Retinal pigment epithelial cell (primary cell): Measurements from ENCODE around the gene RNF144B.

ENCODE experiments used
- DNase-seq: peaks from one replicate; pipeline ENCODE4 v3.0.0-alpha.2; 2010; ENCODE audit warnings: low read depth
- H3K4me3 ChIP-seq: 2 replicates; pipeline ENCODE4 v1.5.1; 2011; ENCODE audit warnings: mild to moderate bottlenecking, low read length, control low read depth, moderate library complexity
- TF ChIP-seq, protein P1 (sequence below): conservative IDR thresholded peaks from 2 replicates; pipeline ENCODE4 v1.5.1; 2011; ENCODE audit warnings: low read depth, low read length, control low read depth, inconsistent platforms

The RNF144B gene

DNA sequence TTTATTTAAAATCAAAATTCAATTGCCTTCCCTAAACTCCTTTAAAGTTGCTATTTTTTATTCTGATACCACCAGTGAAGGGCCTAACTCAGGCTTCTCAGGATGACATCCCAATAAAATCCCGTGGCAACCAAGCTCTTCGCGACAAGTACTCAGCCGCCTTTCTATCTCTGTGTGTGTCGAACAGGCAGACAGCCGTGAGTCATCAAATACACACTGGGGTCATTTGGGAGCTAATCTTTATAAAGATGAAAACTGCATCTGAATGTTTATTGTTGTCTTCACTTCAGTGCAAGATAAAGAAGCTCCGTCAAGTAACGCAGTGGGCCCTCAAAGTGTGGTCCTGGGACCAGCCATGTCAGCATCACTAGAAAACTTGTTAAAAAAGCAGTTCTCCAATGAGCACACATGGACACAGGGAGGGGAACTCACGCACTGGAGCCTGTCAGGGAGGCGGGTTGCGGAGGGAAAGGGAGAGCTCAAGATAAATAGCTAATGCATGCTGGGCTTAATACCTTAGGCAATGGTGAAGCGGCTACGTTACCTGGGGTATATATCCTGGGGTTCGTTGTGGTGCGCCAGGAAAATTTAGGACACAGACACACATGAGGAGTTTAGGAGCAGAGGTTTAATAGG lies 119.3 kb downstream of the RNF144B start:
- TF ChIP-seq, protein P1, sequence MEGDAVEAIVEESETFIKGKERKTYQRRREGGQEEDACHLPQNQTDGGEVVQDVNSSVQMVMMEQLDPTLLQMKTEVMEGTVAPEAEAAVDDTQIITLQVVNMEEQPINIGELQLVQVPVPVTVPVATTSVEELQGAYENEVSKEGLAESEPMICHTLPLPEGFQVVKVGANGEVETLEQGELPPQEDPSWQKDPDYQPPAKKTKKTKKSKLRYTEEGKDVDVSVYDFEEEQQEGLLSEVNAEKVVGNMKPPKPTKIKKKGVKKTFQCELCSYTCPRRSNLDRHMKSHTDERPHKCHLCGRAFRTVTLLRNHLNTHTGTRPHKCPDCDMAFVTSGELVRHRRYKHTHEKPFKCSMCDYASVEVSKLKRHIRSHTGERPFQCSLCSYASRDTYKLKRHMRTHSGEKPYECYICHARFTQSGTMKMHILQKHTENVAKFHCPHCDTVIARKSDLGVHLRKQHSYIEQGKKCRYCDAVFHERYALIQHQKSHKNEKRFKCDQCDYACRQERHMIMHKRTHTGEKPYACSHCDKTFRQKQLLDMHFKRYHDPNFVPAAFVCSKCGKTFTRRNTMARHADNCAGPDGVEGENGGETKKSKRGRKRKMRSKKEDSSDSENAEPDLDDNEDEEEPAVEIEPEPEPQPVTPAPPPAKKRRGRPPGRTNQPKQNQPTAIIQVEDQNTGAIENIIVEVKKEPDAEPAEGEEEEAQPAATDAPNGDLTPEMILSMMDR = no peak
- DNase-seq = no peak
- H3K4me3 ChIP-seq = peak overlapping the region; percentile 19

DNA sequence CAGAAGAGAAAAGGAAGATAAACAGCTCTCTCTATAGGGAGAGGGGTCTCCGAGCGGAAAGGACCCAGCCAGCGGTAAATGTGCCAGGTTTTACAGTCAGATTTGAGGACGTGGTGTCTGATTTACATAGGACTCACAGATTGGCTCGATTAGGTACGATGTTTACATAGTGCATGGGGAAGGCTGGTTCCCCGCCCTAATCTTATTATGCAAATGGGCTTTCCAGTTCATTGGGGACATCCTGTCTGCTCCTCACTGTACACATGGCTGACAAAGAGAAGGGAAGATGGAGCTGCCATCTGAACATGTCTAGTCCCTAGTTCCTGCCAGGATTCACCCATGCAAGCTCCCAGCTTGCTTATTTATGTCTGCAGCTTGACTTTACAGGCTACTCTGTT lies 119.9 kb downstream of the RNF144B start:
- TF ChIP-seq, protein P1 = no peak
- no peak for DNase-seq
- peak overlapping the region; percentile 19 for H3K4me3 ChIP-seq

DNA sequence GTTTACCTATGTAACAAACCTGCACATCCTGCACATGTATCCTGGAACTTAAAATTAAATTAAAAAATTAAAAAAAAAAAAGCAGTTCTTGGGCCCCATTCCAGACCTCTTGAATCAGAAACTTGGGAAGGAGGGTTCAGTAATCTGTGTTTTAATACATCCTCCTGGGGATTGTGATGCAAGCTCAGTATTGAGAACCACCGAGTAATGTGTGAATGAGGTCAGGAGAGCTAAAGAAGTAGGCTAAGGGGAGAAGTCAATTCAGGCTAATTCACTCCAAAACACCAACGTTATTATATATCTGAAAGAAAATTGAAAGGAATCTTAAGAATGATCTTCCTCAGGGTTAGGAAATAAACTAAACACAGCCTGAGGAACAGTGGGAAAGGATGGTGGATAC lies 120.4 kb downstream of the RNF144B start:
- TF ChIP-seq, protein P1 = no peak

DNA sequence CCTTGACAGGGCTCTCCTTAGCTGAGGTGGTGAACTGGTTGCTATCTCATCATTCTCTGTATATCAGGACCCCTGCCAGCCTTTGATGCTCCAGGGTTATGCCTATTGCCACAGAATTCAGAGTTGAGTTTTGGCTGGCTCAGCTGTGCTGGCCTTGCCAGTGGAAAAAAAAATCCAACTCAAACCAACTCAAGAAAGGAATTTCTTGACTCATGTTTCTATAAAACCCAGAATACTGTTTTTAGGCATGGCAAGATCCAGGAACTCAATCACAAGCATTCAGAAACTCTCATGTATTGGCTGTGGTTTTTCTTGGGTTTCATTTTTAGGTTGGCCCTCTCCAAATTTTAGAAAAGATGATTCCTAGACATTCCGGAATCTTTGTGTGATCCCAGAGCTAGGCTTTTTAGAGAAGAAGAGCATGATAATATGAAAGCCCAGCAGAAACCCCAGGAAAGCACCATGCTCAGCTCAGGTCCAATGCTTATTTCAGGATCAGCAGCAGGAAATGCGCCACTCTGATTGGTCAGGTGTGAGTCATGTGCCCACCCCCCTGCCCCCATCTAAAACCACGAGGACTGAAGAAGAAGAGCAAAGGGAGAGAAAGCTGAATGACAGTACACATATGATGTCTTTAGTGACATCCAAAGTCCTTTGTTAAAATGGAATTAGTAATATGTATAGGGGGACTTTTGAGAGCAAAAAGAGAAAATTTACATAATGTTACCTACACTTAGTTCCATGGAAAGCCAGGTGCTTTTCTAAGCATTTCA lies 122.9 kb downstream of the RNF144B start:
- DNase-seq = no peak
- no peak overlapping the region for H3K4me3 ChIP-seq
- TF ChIP-seq, protein P1 = no peak

More for the DNA sequence above, 120.4 kb downstream of the RNF144B start:
- DNase-seq = no peak
- H3K4me3 ChIP-seq = no peak overlapping the region

DNA sequence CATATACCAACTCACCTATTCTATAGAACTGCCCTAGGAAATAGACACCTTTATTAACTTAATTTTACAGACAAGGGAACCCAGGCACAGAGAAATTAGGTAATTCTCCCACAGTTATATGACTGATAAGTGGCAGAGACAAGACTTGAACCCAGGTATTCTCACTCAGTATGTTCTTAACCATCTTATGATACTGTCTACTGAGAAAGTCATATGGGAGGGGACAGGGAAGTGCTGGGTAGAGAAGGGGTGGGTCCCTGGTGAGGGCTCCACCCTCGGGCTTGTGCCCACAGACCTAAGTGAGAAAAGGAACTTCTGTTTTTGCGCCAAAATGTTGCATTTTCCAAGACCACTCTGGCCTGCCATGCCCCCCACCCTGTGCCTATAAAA lies 123.5 kb downstream of the RNF144B start:
- DNase-seq = no peak
- TF ChIP-seq, protein P1 = no peak
- no peak overlapping the region for H3K4me3 ChIP-seq

DNA sequence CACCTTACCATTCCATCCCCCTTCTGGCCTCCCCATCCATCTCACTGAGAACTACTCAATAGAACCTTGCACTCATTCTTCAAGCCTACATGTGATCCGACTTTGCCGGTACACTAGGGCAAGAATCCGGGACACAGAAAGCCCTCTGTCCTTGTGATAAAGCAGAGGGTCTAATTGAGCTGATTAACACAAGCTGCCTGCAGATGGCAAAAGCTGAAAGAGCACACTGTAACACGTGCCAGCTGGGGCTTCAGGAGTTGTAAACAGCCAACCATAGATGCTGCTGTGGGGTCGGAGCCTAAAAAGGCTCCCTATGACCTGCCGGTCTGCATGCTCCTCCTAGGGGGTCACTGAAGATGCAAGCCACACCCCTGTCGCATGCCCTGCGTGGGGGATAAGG lies 124.1 kb downstream of the RNF144B start:
- TF ChIP-seq, protein P1 = no peak
- no peak for DNase-seq
- H3K4me3 ChIP-seq = no peak overlapping the region

DNA sequence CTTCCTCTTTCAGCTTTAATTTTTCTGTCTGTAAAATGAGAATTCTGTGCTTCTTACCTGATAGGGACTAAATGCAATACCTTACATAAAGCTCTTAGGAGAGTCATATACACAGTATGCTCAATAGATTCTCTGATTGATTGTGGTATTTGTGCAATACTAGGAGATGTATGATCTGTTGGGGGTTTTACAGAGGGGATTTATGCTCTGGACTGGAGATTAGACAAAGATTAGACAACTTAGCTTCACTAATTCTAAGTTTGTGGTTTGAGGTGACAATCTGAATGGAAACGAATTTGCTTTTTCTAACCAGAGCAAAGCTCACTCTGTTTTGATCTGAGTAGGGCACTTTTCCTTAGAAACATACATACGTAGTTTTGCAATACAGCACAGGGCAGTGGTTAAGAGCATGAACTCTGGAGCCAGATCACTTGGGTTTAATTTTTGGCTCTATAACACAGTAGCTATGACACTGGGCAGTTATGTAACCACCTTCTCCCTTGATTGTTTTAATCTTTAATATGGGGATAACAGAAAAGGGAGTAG lies 126.2 kb downstream of the RNF144B start:
- DNase-seq = no peak
- TF ChIP-seq, protein P1 = no peak
- H3K4me3 ChIP-seq = no peak overlapping the region
